Regular cardiac myocyte (primary cell): ENCODE data around the gene POP7. TPM values are rescaled to one million over a fixed set of nuclear protein-coding genes. Genes with fewer than 3 reads are reported as not detected.

Experiments
- total RNA-seq: library from RNA; depleted of rRNA; stranded (reverse); fragments of >200 nt; gene quantifications from 2 replicates; pipeline ENCODE4 v1.2.3, GENCODE V29; 2014

The POP7 gene
- 29.3 and 60.6 TPM in 2 replicates for total RNA-seq

GRCh38 chr7:100705753-100706671 is at the start of gene POP7:
Gene POP7, plus strand, starts transcription at chr7:100706121. Its CDS starts 710 bp downstream, at chr7:100706831.

GRCh38 chr7:100673302-100673941 is 32.5 kb upstream of the POP7 start, which contains the start of gene GNB2:
Gene GNB2, plus strand, starts transcription at chr7:100673740. Its CDS starts 2,526 bp downstream, at chr7:100676266.

GRCh38 chr7:100694098-100694745 is 11.7 kb upstream of the POP7 start, which contains the start of gene GIGYF1:
Gene GIGYF1, minus strand, starts transcription at chr7:100694250. Its CDS starts 6,012 bp downstream, at chr7:100688238.

GRCh38 chr7:100720279-100720670 is 14.4 kb downstream of the POP7 start, which contains the start of gene EPO:
Gene EPO, plus strand, starts transcription at chr7:100720468. Its CDS starts 513 bp downstream, at chr7:100720981.

Other genes with a start within 250 kb of the POP7 start
- gene SPACDR, start 241.9 kb upstream of the POP7 start, total RNA-seq: 0.19 and 1.7 TPM in 2 replicates
- gene TSC22D4, start 226.9 kb upstream of the POP7 start, total RNA-seq: 13.2 and 17.1 TPM in 2 replicates
- 0.19 and 0.85 TPM in 2 replicates for gene NYAP1, start 222.2 kb upstream of the POP7 start, total RNA-seq
- gene AGFG2, start 166.9 kb upstream of the POP7 start, total RNA-seq: 3.7 and 9.2 TPM in 2 replicates
- gene SAP25, start 132.2 kb upstream of the POP7 start, total RNA-seq: not detected in 2 replicates
- gene LRCH4, start 120.0 kb upstream of the POP7 start, total RNA-seq: 12.7 TPM in 2 replicates
- gene FBXO24, start 119.8 kb upstream of the POP7 start, total RNA-seq: 0.28 and 0.77 TPM in 2 replicates
- gene PCOLCE, start 103.8 kb upstream of the POP7 start, total RNA-seq: 24.2 and 39.5 TPM in 2 replicates
- 2.5 and 6.8 TPM in 2 replicates for gene MOSPD3, start 93.6 kb upstream of the POP7 start, total RNA-seq
- 0.77 and 2.3 TPM in 2 replicates for gene TFR2, start 64.6 kb upstream of the POP7 start, total RNA-seq
- not detected in 2 replicates for gene ACTL6B, start 49.7 kb upstream of the POP7 start, total RNA-seq
- gene GNB2, start 32.4 kb upstream of the POP7 start, total RNA-seq: 57.5 and 169 TPM in 2 replicates
- 9.8 and 13.2 TPM in 2 replicates for gene GIGYF1, start 11.9 kb upstream of the POP7 start, total RNA-seq
- gene EPO, start 14.3 kb downstream of the POP7 start, total RNA-seq: not detected in 2 replicates
- gene ZAN, start 27.5 kb downstream of the POP7 start, total RNA-seq: not detected in 2 replicates
- 40.9 and 47.7 TPM in 2 replicates for gene EPHB4, start 121.4 kb downstream of the POP7 start, total RNA-seq
- gene SLC12A9, start 146.6 kb downstream of the POP7 start, total RNA-seq: 13.0 and 15.7 TPM in 2 replicates
- 43.1 and 70.4 TPM in 2 replicates for gene TRIP6, start 161.3 kb downstream of the POP7 start, total RNA-seq
- gene SRRT, start 169.0 kb downstream of the POP7 start, total RNA-seq: 24.5 and 61.7 TPM in 2 replicates
- gene UFSP1, start 183.6 kb downstream of the POP7 start, total RNA-seq: 6.1 and 6.8 TPM in 2 replicates
- under 0.01 and 0.28 TPM in 2 replicates for gene ACHE, start 189.8 kb downstream of the POP7 start, total RNA-seq
- not detected in 2 replicates for gene MUC3A, start 243.4 kb downstream of the POP7 start, total RNA-seq